Measurements from ENCODE around the gene GNLY.

GNLY gene

GRCh38 chr2:85748039-85748734 lies 54.0 kb downstream of the GNLY start:
- no peak for DNase-seq
